IgD-negative memory B cell (primary cell): ENCODE results near the gene PLEKHM3. TPM values are rescaled to one million over a fixed set of nuclear protein-coding genes. Genes with fewer than 3 reads are reported as not detected.
A peak's percentile ranks its signal among the peaks of the same experiment; 100 is the strongest.
"Not testable (repeated sequence)": the region's sequence is repeated elsewhere in the genome, so short reads cannot be mapped to it uniquely, and the experiment has no call there.

ENCODE experiments used
- H3K27ac Mint-ChIP-seq, 3 donors: one replicate each; pipeline ENCODE4 v1.8.0; 2020 to 2022; ENCODE audit warnings: mild to moderate bottlenecking in 3 of 3, mixed read lengths in 3 of 3, moderate library complexity in 1 of 3
- H3K27me3 Mint-ChIP-seq: one replicate; pipeline ENCODE4 v1.8.0; 2021; ENCODE audit warnings: mixed read lengths
- H3K36me3 Mint-ChIP-seq: one replicate; pipeline ENCODE4 v1.8.0; 2020; ENCODE audit warnings: mild to moderate bottlenecking, mixed read lengths
- H3K4me1 Mint-ChIP-seq, 3 donors: one replicate each; pipeline ENCODE4 v1.8.0; 2020 to 2022; ENCODE audit warnings: mixed read lengths in 3 of 3, mild to moderate bottlenecking in 1 of 3
- H3K4me3 Mint-ChIP-seq, 4 donors: one replicate each; pipeline ENCODE4 v1.8.0; 2020 to 2022; ENCODE audit warnings: mild to moderate bottlenecking in 4 of 4, mixed read lengths in 4 of 4, moderate library complexity in 3 of 4
- H3K9me3 Mint-ChIP-seq, 3 donors: one replicate each; pipeline ENCODE4 v1.8.0; 2020 to 2021; ENCODE audit warnings: mixed read lengths in 3 of 3, mild to moderate bottlenecking in 1 of 3
- polyA plus RNA-seq: library from polyadenylated mRNA; unstranded; fragments of 300-500 nt; fragmentation: Illumina TruSeq; gene quantifications from one replicate; pipeline ENCODE4 v1.2.3, GENCODE V29; 2021

Gene PLEKHM3
- polyA plus RNA-seq, 1 donor from 2014 or later: 2.5 TPM

- H3K27ac Mint-ChIP-seq: peak overlapping the region in 1 of 3 donors; percentile 60
- H3K27me3 Mint-ChIP-seq, H3K36me3 Mint-ChIP-seq, H3K4me1 Mint-ChIP-seq, H3K9me3 Mint-ChIP-seq: not testable (repeated sequence)
- H3K4me3 Mint-ChIP-seq: peak overlapping the region in 1 of 4 donors; percentile 7
Observed at GRCh38 chr2:208018124-208018712, 7.1 kb downstream of the PLEKHM3 start.

- no peaks in the 10 kb centered on the region for H3K27me3 Mint-ChIP-seq
- H3K9me3 Mint-ChIP-seq: no peaks in the 10 kb centered on the region
- peaks cover 5 to 10% (median 9%) of the 10 kb centered on the region in 3 donors for H3K4me1 Mint-ChIP-seq
- peak overlapping the region in 1 of 3 donors; percentile 60 for H3K27ac Mint-ChIP-seq
- H3K4me3 Mint-ChIP-seq: peak overlapping the region in 1 of 4 donors; percentile 7
- H3K36me3 Mint-ChIP-seq: peaks cover 8% of the 10 kb centered on the region
Observed at GRCh38 chr2:208017721-208018120, 7.6 kb downstream of the PLEKHM3 start.

DNA sequence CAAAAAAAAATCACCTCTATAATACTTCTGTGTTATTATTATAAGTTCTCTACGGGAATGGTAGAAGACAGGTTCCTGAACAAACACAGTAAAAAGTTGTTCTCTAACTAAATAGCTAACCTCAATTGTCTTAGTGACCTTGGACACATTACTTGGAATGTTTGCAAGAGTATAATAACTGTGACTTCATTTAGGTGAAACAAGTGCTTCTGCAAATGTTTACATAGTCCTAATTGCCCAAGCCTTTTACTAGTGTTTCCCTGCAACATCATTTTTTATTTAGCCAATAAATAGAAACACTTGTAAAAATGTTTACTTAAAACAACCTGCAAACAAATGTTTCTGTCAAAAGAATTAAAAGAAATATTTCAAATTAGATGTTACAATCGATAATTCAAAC, 9.9 kb downstream of the PLEKHM3 start:
- Mint-ChIP-seq H3K27ac (no peak overlapping the region), H3K27me3 (no peaks in the 10 kb centered on the region), H3K4me1 (peaks cover 5 to 10% (median 8%) of the 10 kb centered on the region in 3 donors), H3K36me3 (peaks cover 8% of the 10 kb centered on the region), H3K9me3 (no peaks in the 10 kb centered on the region), H3K4me3 (no peak overlapping the region)

GRCh38 chr2:208013285-208014178, 11.8 kb downstream of the PLEKHM3 start:
- peaks cover 5 to 14% (median 13%) of the 10 kb centered on the region in 3 donors for H3K4me1 Mint-ChIP-seq
- no peaks in the 10 kb centered on the region for H3K9me3 Mint-ChIP-seq
- no peak overlapping the region for H3K4me3 Mint-ChIP-seq
- H3K27me3 Mint-ChIP-seq: no peaks in the 10 kb centered on the region
- peaks cover 3% of the 10 kb centered on the region for H3K36me3 Mint-ChIP-seq
- H3K27ac Mint-ChIP-seq: peak overlapping the region in 1 of 3 donors; percentile 47

GRCh38 chr2:208012449-208012848, 12.9 kb downstream of the PLEKHM3 start:
- no peaks in the 10 kb centered on the region for H3K27me3 Mint-ChIP-seq
- no peaks in the 10 kb centered on the region for H3K9me3 Mint-ChIP-seq
- H3K27ac Mint-ChIP-seq: no peak overlapping the region
- peak overlapping the region in 1 of 4 donors; percentile 48 for H3K4me3 Mint-ChIP-seq
- no peaks in the 10 kb centered on the region for H3K36me3 Mint-ChIP-seq
- H3K4me1 Mint-ChIP-seq: peaks cover 5 to 12% (median 12%) of the 10 kb centered on the region in 3 donors

GRCh38 chr2:208010506-208010905, 14.8 kb downstream of the PLEKHM3 start:
- H3K27ac Mint-ChIP-seq: no peak overlapping the region
- no peak overlapping the region for H3K4me3 Mint-ChIP-seq
- H3K4me1 Mint-ChIP-seq: peaks cover 5 to 14% (median 13%) of the 10 kb centered on the region in 3 donors
- H3K27me3 Mint-ChIP-seq: no peaks in the 10 kb centered on the region
- H3K36me3 Mint-ChIP-seq: peaks cover 3% of the 10 kb centered on the region
- H3K9me3 Mint-ChIP-seq: no peaks in the 10 kb centered on the region

- H3K9me3 Mint-ChIP-seq: no peaks in the 10 kb centered on the region
- H3K27ac Mint-ChIP-seq: no peak overlapping the region
- H3K27me3 Mint-ChIP-seq: no peaks in the 10 kb centered on the region
- no peak overlapping the region for H3K4me3 Mint-ChIP-seq
- peaks cover 0 to 10% (median 6%) of the 10 kb centered on the region in 3 donors for H3K4me1 Mint-ChIP-seq
- H3K36me3 Mint-ChIP-seq: peaks cover 3% of the 10 kb centered on the region
Observed at GRCh38 chr2:208006833-208007232, 18.5 kb downstream of the PLEKHM3 start.

DNA sequence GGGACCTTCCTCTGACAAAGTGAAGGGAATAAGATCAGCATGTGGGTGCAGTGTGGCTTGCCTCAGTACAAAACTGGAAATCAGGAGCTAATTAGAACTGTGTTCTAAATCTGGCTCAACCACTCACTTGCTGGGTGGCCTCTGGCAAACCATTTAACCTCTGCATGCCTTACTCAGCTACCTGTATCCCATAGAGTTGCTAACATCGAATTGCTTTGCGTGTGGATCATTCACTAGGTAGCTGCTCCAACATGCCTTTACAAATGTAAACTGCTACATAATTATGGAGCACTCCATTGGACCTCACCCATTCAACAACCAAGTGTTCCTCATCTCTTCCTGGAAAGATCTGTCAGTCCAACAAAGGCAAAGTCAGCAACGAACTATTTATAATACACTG, 19.0 kb downstream of the PLEKHM3 start:
- Mint-ChIP-seq H3K4me3 (no peak overlapping the region), H3K36me3 (peaks cover 3% of the 10 kb centered on the region), H3K27ac (no peak overlapping the region), H3K27me3 (no peaks in the 10 kb centered on the region), H3K4me1 (peaks cover 0 to 10% (median 6%) of the 10 kb centered on the region in 3 donors), H3K9me3 (no peaks in the 10 kb centered on the region)

- no peaks in the 10 kb centered on the region for H3K27me3 Mint-ChIP-seq
- H3K9me3 Mint-ChIP-seq: no peaks in the 10 kb centered on the region
- no peak overlapping the region for H3K27ac Mint-ChIP-seq
- peaks cover 0 to 3% (median 3%) of the 10 kb centered on the region in 3 donors for H3K4me1 Mint-ChIP-seq
- H3K4me3 Mint-ChIP-seq: no peak overlapping the region
- H3K36me3 Mint-ChIP-seq: peaks cover 23% of the 10 kb centered on the region
Observed at GRCh38 chr2:208001924-208002323, 23.4 kb downstream of the PLEKHM3 start.

DNA sequence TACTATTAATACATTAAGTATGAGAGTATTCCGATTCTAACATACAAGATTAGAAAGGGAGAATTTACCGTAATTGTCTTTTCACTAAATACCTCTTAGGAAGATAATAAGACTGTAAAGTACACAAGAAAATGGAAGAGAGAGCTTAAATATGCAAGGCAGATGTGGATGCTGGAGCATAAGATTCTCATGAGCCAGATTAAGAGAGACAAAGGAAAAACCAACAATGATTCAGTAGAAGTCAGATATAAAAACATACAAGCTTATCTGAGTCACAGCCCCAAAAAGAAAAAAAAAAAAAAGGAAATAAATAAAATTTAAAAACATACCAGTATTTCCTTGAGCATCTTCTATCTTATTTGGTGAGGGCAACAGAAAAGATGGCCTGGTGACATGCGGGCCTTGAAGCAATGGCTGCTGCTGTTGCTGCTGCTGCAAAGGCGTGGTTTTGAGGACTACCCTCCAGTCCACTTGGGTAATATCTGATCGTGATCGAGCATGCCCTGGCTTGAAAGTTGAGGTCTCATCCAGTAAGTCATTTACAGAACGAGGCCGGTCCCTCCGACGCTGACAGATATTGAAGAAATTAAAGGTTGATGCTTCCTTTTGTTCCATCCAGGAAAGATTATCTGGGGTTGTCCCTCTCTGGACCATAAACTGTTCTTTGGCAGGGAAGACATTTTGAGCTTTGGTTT, 24.5 kb downstream of the PLEKHM3 start:
- no peaks in the 10 kb centered on the region for H3K27me3 Mint-ChIP-seq
- no peak overlapping the region for H3K27ac Mint-ChIP-seq
- no peaks in the 10 kb centered on the region for H3K9me3 Mint-ChIP-seq
- peaks cover 0 to 9% (median 2%) of the 10 kb centered on the region in 3 donors for H3K4me1 Mint-ChIP-seq
- peaks cover 23% of the 10 kb centered on the region for H3K36me3 Mint-ChIP-seq
- H3K4me3 Mint-ChIP-seq: no peak overlapping the region

DNA sequence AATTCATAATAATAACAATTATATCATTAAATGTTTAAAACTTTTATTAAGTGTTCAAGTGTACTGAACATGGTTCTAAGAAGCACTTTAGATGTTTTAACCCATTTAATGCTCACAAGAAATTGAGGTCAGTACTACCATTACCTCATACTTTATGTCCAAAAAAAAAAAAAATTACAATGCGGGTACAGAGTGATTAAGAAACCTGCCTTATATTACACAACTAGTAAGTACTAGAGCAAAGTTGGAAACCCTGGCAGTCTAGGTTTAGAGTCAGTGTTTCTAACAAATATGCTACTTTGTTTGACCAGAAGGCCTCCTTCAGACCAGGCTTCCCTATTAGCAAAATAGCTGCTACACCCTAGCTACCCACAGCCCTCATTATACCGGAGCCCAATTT, 28.5 kb downstream of the PLEKHM3 start:
- peaks cover 24% of the 10 kb centered on the region for H3K36me3 Mint-ChIP-seq
- peaks cover 0 to 1% (median 0%) of the 10 kb centered on the region in 3 donors for H3K9me3 Mint-ChIP-seq
- no peak overlapping the region for H3K4me3 Mint-ChIP-seq
- H3K4me1 Mint-ChIP-seq: peaks cover 13 to 24% (median 14%) of the 10 kb centered on the region in 3 donors
- H3K27me3 Mint-ChIP-seq: no peaks in the 10 kb centered on the region
- no peak overlapping the region for H3K27ac Mint-ChIP-seq

- H3K36me3 Mint-ChIP-seq: peaks cover 19% of the 10 kb centered on the region
- no peak overlapping the region for H3K4me3 Mint-ChIP-seq
- H3K27ac Mint-ChIP-seq: peak overlapping the region in 1 of 3 donors; percentile 14
Observed at GRCh38 chr2:207995887-207996286, 29.4 kb downstream of the PLEKHM3 start.

GRCh38 chr2:207993151-207993763, 32.1 kb downstream of the PLEKHM3 start:
- peak overlapping the region in 2 of 3 donors; percentile 48 to 83 for H3K27ac Mint-ChIP-seq
- H3K36me3 Mint-ChIP-seq: peaks cover 7% of the 10 kb centered on the region
- peaks cover 0 to 1% (median 0%) of the 10 kb centered on the region in 3 donors for H3K9me3 Mint-ChIP-seq
- H3K27me3 Mint-ChIP-seq: no peaks in the 10 kb centered on the region
- no peak overlapping the region for H3K4me3 Mint-ChIP-seq
- peaks cover 13 to 24% (median 14%) of the 10 kb centered on the region in 3 donors for H3K4me1 Mint-ChIP-seq

More at GRCh38 chr2:207995887-207996286, 29.4 kb downstream of the PLEKHM3 start:
- H3K9me3 Mint-ChIP-seq: peaks cover 0 to 1% (median 0%) of the 10 kb centered on the region in 3 donors
- peaks cover 13 to 24% (median 14%) of the 10 kb centered on the region in 3 donors for H3K4me1 Mint-ChIP-seq
- H3K27me3 Mint-ChIP-seq: no peaks in the 10 kb centered on the region

- H3K36me3 Mint-ChIP-seq: peaks cover 4% of the 10 kb centered on the region
- peaks cover 0 to 1% (median 0%) of the 10 kb centered on the region in 3 donors for H3K9me3 Mint-ChIP-seq
- no peak overlapping the region for H3K27ac Mint-ChIP-seq
- H3K4me1 Mint-ChIP-seq: peaks cover 13 to 21% (median 14%) of the 10 kb centered on the region in 3 donors
- H3K27me3 Mint-ChIP-seq: no peaks in the 10 kb centered on the region
- H3K4me3 Mint-ChIP-seq: no peak overlapping the region
Observed at GRCh38 chr2:207991944-207992343, 33.4 kb downstream of the PLEKHM3 start.
